Activated CD4-positive, alpha-beta T cell treated with anti-CD3 and anti-CD28 coated beads, Interleukin-2, amount 10 ng/mL, durations not matched to agents 24 days and 14 days (primary cell): ENCODE results near the gene SLC35F3. TPM values are rescaled to one million over a fixed set of nuclear protein-coding genes. Genes with fewer than 3 reads are reported as not detected.

Experiments
- DNase-seq: peaks from one replicate; pipeline ENCODE4 v3.0.0; 2022
- H3K27ac Mint-ChIP-seq: one replicate; pipeline ENCODE4 v1.8.0; 2022; ENCODE audit warnings: mild to moderate bottlenecking, mixed read lengths
- H3K27me3 Mint-ChIP-seq: one replicate; pipeline ENCODE4 v1.8.0; 2022; ENCODE audit warnings: mixed read lengths
- H3K36me3 Mint-ChIP-seq: one replicate; pipeline ENCODE4 v1.8.0; 2022; ENCODE audit warnings: low read depth, mild to moderate bottlenecking, mixed read lengths
- H3K4me1 Mint-ChIP-seq: one replicate; pipeline ENCODE4 v1.8.0; 2021; ENCODE audit warnings: mixed read lengths
- H3K4me3 Mint-ChIP-seq: one replicate; pipeline ENCODE4 v1.8.0; 2022; ENCODE audit warnings: mild to moderate bottlenecking, moderate library complexity, mixed read lengths
- H3K9me3 Mint-ChIP-seq: one replicate; pipeline ENCODE4 v1.8.0; 2021; ENCODE audit warnings: mixed read lengths
- intact Hi-C: fragments of 100-400 bp; cut with micrococcal nuclease; formaldehyde crosslinking; loops from one replicate; pipeline ENCODE4 v1.15.1; 2023
- total RNA-seq: library from RNA; stranded (reverse); gene quantifications from 2 replicates; pipeline ENCODE4 v1.2.3, GENCODE V29; 2022

The SLC35F3 gene
- total RNA-seq, 1 donor from 2014 or later = 10.9 TPM

DNA sequence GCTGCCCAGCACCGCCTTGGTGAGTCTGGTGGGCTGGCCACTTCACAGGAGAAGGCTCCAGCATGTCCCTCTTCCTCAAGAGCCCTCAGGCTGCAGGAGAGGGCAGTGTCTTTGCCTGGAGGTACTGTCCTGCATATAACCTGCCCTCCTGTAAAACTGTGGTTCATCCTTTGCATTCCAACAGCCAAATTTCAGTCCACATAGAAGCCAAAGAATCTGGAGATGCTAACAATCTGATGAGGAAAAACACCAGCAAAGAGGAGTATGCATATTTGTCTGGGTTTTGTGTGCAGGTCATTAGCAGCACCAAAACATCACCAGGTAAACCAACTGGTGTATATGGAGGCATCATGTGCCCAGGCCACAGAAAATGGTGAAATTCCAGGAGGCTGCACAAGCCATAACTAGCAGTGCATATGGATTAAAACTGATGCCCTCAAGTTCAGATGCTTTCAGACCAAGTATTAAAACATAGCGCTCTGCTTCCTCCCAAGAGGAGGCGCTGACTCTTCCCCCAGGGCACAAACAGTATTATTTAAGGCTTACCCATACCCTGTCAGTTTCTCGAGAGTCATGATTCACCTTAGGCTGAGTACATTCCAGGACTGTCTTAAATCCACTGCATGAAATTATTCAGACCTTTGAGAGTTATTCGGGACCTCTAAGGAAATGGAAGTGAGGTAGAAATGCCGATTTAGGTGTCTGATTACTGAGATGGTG, 318.2 kb downstream of the SLC35F3 start:
- no peak overlapping the region for H3K4me3 Mint-ChIP-seq
- peaks cover 6% of the 10 kb centered on the region for H3K4me1 Mint-ChIP-seq
- H3K9me3 Mint-ChIP-seq = no peaks in the 10 kb centered on the region
- intact Hi-C loops = no loop called here
- H3K27ac Mint-ChIP-seq = no peak overlapping the region
- no peaks in the 10 kb centered on the region for H3K27me3 Mint-ChIP-seq
- H3K36me3 Mint-ChIP-seq = peaks cover 9% of the 10 kb centered on the region
- no peak for DNase-seq

- no peak for DNase-seq
- H3K9me3 Mint-ChIP-seq = no peaks in the 10 kb centered on the region
- intact Hi-C loops = no loop called here
- H3K27me3 Mint-ChIP-seq = peaks cover 16% of the 10 kb centered on the region
- peaks cover 15% of the 10 kb centered on the region for H3K4me1 Mint-ChIP-seq
- H3K27ac Mint-ChIP-seq = no peak overlapping the region
- no peak overlapping the region for H3K4me3 Mint-ChIP-seq
- peaks cover 12% of the 10 kb centered on the region for H3K36me3 Mint-ChIP-seq
Observed at GRCh38 chr1:234226113-234226818, 321.8 kb downstream of the SLC35F3 start.

- intact Hi-C loops = no loop called here
- peaks cover 15% of the 10 kb centered on the region for H3K4me1 Mint-ChIP-seq
- DNase-seq = no peak
- no peak overlapping the region for H3K4me3 Mint-ChIP-seq
- peaks cover 16% of the 10 kb centered on the region for H3K27me3 Mint-ChIP-seq
- peak overlapping the region; percentile 27 for H3K27ac Mint-ChIP-seq
- no peaks in the 10 kb centered on the region for H3K9me3 Mint-ChIP-seq
- H3K36me3 Mint-ChIP-seq = peaks cover 12% of the 10 kb centered on the region
Observed at GRCh38 chr1:234226819-234227165, 322.3 kb downstream of the SLC35F3 start.

DNA sequence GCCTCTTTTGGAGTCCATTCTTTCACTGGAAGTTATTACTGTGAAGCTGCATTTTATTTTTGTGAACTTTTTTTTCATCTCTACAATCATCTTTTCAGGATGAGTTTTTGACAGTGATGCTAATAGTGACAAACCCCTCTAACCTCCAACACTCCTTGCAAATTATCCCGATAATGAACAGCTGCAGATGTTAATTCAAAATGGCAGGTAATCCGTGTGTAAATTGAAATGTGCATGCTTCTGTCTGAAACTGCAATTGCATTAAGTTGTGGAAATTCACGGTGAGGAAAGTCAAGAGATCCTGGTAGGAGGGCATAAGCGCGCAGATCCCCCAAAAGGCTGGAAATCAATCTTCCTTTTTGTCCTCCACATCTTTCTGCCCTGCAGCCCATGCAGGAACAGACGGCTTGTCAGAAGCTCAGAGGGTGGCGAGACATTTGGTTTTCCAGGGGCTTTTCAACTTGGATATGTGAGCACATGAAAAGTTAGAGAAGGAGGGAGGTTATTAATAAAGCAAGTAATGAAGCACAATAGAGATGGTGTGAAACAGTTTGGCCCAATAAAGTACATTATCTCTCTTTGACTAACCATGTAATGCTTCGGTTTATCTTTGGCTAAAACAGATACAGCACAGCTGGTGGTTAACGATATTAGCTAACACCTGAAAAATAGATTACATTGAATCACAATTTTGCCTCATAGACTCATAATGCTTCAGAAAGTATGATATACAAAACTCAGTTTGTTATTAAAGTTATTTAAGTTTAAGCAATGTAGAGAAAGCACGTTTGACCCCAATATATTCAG, 325.3 kb downstream of the SLC35F3 start:
- DNase-seq = no peak
- Mint-ChIP-seq H3K36me3 (peaks cover 18% of the 10 kb centered on the region), H3K9me3 (no peaks in the 10 kb centered on the region), H3K4me1 (peaks cover 15% of the 10 kb centered on the region), H3K27ac (peak overlapping the region; percentile 40), H3K27me3 (peaks cover 18% of the 10 kb centered on the region), H3K4me3 (no peak overlapping the region)
- intact Hi-C loops = loop anchor here (2.0 to 5.0 kb wide), 2 partner anchors 15 to 43 kb away; no protein-coding TSS in a partner anchor

- peak; percentile 80 for DNase-seq
- Mint-ChIP-seq H3K36me3 (peaks cover 15% of the 10 kb centered on the region), H3K27ac (peak overlapping the region; percentile 39), H3K27me3 (peaks cover 18% of the 10 kb centered on the region), H3K4me3 (peak overlapping the region; percentile 42), H3K4me1 (peaks cover 15% of the 10 kb centered on the region), H3K9me3 (no peaks in the 10 kb centered on the region)
- intact Hi-C loops = loop anchor here (2.0 to 5.0 kb wide), 2 partner anchors 16 to 42 kb away; no protein-coding TSS in a partner anchor
Observed at GRCh38 chr1:234230414-234230862, 326.0 kb downstream of the SLC35F3 start.

- Mint-ChIP-seq H3K27me3 (peaks cover 18% of the 10 kb centered on the region), H3K27ac (no peak overlapping the region), H3K4me3 (no peak overlapping the region), H3K36me3 (peaks cover 15% of the 10 kb centered on the region), H3K4me1 (peaks cover 15% of the 10 kb centered on the region), H3K9me3 (no peaks in the 10 kb centered on the region)
- intact Hi-C loops = loop anchor here (2.0 to 5.0 kb wide), 2 partner anchors 16 to 41 kb away; no protein-coding TSS in a partner anchor
- DNase-seq = no peak
Observed at GRCh38 chr1:234231061-234231892, 326.8 kb downstream of the SLC35F3 start.

GRCh38 chr1:234231893-234232276, 327.4 kb downstream of the SLC35F3 start:
- intact Hi-C loops = loop anchor here (2.0 to 5.0 kb wide), 2 partner anchors 17 to 40 kb away; no protein-coding TSS in a partner anchor
- H3K4me1 Mint-ChIP-seq = peaks cover 15% of the 10 kb centered on the region
- H3K36me3 Mint-ChIP-seq = peaks cover 15% of the 10 kb centered on the region
- DNase-seq = no peak
- H3K9me3 Mint-ChIP-seq = no peaks in the 10 kb centered on the region
- H3K27me3 Mint-ChIP-seq = peaks cover 18% of the 10 kb centered on the region
- no peak overlapping the region for H3K27ac Mint-ChIP-seq
- no peak overlapping the region for H3K4me3 Mint-ChIP-seq

GRCh38 chr1:234234199-234234598, 329.7 kb downstream of the SLC35F3 start:
- intact Hi-C loops = loop anchor here (5.0 kb wide), 1 partner anchor 38 kb away; no protein-coding TSS in a partner anchor
- DNase-seq = no peak

GRCh38 chr1:234235434-234235881, 331.0 kb downstream of the SLC35F3 start:
- Mint-ChIP-seq H3K27me3 (peaks cover 6% of the 10 kb centered on the region), H3K4me3 (no peak overlapping the region), H3K9me3 (no peaks in the 10 kb centered on the region), H3K27ac (no peak overlapping the region), H3K4me1 (peaks cover 9% of the 10 kb centered on the region), H3K36me3 (peaks cover 16% of the 10 kb centered on the region)
- intact Hi-C loops = no loop called here
- no peak for DNase-seq

More at GRCh38 chr1:234234199-234234598, 329.7 kb downstream of the SLC35F3 start:
- H3K4me3 Mint-ChIP-seq = no peak overlapping the region
- H3K4me1 Mint-ChIP-seq = peaks cover 20% of the 10 kb centered on the region
- no peak overlapping the region for H3K27ac Mint-ChIP-seq
- no peaks in the 10 kb centered on the region for H3K9me3 Mint-ChIP-seq
- peaks cover 16% of the 10 kb centered on the region for H3K36me3 Mint-ChIP-seq
- H3K27me3 Mint-ChIP-seq = peaks cover 12% of the 10 kb centered on the region

GRCh38 chr1:234237393-234237792, 332.9 kb downstream of the SLC35F3 start:
- H3K4me1 Mint-ChIP-seq = peaks cover 5% of the 10 kb centered on the region
- intact Hi-C loops = no loop called here
- H3K27me3 Mint-ChIP-seq = peaks cover 6% of the 10 kb centered on the region
- no peak for DNase-seq
- H3K9me3 Mint-ChIP-seq = no peaks in the 10 kb centered on the region
- peaks cover 10% of the 10 kb centered on the region for H3K36me3 Mint-ChIP-seq
- no peak overlapping the region for H3K4me3 Mint-ChIP-seq
- H3K27ac Mint-ChIP-seq = no peak overlapping the region

DNA sequence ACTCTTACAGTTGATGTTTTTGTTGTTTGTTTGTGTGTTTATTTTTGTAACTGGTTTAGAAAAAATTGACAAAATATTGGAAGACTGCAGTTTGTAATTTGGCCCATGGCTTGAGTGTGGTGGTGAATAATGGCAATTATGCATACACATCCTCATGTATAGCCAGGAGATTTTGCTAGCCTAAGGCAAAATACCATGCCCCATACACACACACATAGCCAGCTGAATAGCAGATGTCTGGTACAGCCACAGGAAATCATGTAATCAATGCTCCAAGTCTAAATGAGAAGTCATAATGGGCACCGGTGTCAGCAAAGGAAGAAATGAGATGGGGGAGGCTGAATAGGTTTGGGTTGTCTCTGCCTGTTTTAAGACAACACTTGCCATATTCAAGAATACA, 333.6 kb downstream of the SLC35F3 start:
- no peak overlapping the region for H3K27ac Mint-ChIP-seq
- no peak overlapping the region for H3K4me3 Mint-ChIP-seq
- peaks cover 6% of the 10 kb centered on the region for H3K27me3 Mint-ChIP-seq
- intact Hi-C loops = no loop called here
- H3K36me3 Mint-ChIP-seq = peaks cover 6% of the 10 kb centered on the region
- no peaks in the 10 kb centered on the region for H3K9me3 Mint-ChIP-seq
- DNase-seq = no peak
- peaks cover 5% of the 10 kb centered on the region for H3K4me1 Mint-ChIP-seq

GRCh38 chr1:234239515-234239914, 335.0 kb downstream of the SLC35F3 start:
- H3K4me1 Mint-ChIP-seq = peaks cover 14% of the 10 kb centered on the region
- no peak overlapping the region for H3K4me3 Mint-ChIP-seq
- no peaks in the 10 kb centered on the region for H3K9me3 Mint-ChIP-seq
- H3K36me3 Mint-ChIP-seq = peaks cover 4% of the 10 kb centered on the region
- no peak for DNase-seq
- no peak overlapping the region for H3K27ac Mint-ChIP-seq
- H3K27me3 Mint-ChIP-seq = peaks cover 3% of the 10 kb centered on the region
- intact Hi-C loops = no loop called here

GRCh38 chr1:234239936-234240335, 335.5 kb downstream of the SLC35F3 start:
- DNase-seq = no peak
- no peaks in the 10 kb centered on the region for H3K9me3 Mint-ChIP-seq
- H3K27ac Mint-ChIP-seq = no peak overlapping the region
- H3K4me3 Mint-ChIP-seq = no peak overlapping the region
- intact Hi-C loops = no loop called here
- H3K36me3 Mint-ChIP-seq = peaks cover 4% of the 10 kb centered on the region
- H3K4me1 Mint-ChIP-seq = peaks cover 16% of the 10 kb centered on the region
- H3K27me3 Mint-ChIP-seq = peaks cover 3% of the 10 kb centered on the region
